GM21529 (cell line): ENCODE results near the gene MUTYH.

Experiments used
- ATAC-seq: cut with Tn5 transposase; IDR thresholded peaks from one replicate; pipeline ENCODE4 v1.9.1; 2021; ENCODE audit not compliant: unreplicated experiment

Gene MUTYH

DNA sequence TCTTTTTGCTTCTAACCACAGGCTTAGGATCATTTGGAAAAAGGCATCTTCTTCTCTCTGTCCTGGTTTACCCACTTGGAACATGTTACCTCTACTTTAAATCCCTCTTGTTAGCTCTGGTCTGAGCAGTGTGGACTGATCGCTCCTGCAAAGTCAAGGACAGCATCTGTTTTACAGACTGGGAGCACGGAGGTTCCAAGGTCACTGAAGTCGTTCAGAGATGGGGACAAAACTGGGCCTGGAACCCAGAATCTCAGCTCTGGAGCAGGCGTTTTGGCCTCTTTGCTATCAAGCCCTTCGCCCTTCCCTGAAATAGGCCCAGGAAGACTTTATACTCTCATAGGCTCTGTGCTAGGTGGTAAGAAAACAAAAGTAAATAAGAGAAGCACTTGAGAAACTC is 11.3 kb upstream of the MUTYH start:
- no peak for ATAC-seq

DNA sequence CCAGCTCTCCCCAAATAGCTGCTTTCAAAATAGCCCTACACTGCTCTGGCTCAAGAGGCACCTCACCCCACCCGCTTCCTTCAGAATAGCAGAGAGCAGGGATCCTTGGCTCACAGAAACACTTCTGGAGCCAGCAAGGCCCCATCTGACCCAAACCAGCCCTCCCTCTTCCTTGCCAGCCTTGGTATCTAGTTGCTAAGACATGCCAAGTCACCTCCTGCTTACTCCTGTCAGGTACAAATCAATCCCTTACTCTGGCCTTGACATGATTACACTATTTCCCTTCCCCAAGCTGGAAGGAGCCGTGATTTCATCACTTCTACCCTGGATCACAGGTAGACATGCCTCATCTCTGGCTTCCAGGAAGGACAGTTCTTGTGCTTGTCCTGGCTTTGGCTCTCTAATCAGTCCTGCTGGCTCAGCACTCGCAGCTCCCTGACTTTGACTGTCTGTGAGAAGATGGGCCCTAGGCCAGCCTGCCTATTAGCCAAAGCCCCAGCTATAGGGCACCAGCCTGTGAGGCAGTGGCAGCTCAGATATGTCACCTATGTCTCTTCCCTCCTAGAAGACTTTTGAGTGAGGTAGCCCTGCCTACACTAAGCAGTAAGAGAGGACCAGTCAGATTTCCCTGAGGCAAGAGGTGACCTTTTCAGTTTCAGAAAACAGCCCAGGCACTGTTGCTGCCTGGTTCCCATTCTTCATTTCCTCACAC is 8.9 kb upstream of the MUTYH start:
- no peak for ATAC-seq

DNA sequence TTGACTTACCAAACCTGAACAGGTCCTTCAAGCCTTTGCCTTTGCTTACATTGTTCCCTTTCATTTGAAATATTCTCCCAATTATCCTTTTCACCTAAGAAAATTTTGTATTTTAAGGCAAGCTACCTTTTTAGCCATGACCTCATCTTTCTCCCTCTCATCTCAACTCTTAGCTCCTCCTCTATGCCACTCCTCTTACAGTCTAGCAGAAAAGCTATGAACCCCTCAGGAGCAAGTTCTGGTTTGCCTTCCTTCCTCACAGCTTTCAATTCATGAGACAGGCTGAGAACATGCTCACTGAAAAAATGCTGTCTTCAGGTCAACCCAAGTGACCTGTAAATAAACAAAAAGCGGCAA is 8.3 kb upstream of the MUTYH start:
- no peak for ATAC-seq

DNA sequence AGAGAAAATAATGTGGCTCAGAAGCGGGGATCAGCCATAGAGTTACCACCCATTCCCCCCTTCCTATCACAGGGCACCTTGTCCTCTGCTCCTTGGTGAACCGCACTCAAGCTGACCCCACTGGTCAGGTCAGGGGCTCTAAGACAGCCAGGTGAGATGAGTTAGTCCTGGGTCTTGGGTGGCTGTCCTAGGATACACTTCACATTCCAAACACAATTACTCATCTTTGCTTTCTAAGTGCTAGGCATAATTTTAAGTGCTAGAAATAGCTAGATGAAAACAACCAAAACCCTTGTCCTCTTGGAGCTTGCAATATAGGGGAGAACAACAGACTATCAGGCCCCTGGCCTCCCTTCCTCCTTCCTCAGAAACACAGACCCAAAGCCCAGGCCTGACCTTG is 7.8 kb upstream of the MUTYH start:
- no peak for ATAC-seq

DNA sequence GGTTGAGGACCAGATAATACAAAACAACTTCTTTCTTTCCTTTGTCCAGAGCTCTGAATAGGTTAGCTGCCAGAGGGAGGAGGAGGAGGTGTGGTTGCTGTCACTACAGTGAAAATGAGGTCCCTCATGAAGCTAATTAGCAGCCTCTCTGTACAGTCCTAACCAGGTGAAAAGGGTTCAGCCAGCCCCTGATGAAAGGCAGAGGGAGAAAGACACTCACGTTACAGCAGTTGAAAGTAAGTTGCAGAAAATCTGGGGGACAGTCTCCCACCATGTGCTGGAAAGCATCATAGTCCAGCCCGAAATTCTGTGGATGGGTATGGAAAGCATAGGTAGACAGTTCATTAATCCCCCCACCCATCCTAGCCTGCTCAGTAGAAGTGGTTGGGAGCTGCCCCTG is 6.2 kb upstream of the MUTYH start:
- ATAC-seq, result no peak

DNA sequence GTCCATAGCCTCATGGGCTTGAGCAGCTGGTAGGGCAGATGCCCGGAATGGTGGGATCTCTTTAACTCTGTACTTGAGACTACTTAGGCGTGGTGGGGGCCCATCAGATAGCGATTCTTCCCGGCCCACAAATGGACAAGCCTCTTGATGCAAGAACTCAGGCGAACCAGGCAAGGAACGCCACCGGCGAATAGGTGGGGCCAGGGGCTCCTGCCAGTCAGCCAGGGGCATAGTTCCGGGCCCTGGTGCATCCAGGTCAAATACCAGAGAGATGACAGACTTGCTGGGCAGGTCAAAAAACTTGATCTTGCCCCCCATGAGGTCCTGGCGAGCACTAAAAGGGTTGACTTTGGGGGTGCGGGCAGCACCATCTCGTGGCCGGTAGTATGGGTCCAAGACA is 4.8 kb upstream of the MUTYH start:
- ATAC-seq, result no peak

DNA sequence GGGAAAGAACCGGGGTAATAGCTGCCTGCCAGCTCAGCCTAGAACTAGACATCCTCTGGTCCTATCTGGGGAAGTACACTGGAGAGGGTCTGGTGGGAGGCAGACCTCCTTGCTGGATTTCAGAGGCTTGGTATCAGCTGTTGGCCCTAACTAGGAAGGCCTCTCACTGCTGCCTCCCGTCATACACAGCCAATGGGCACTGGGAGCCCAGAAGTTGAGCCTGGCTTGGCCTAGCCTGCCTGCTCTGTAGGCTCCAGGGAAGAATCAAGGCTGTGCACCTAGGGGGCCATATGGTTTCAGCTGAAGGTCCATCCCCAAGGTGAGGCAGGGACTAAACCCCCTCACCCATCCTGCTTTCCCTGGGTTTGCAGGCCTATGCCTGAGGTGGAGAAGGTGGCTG is 4.3 kb upstream of the MUTYH start:
- no peak for ATAC-seq

DNA sequence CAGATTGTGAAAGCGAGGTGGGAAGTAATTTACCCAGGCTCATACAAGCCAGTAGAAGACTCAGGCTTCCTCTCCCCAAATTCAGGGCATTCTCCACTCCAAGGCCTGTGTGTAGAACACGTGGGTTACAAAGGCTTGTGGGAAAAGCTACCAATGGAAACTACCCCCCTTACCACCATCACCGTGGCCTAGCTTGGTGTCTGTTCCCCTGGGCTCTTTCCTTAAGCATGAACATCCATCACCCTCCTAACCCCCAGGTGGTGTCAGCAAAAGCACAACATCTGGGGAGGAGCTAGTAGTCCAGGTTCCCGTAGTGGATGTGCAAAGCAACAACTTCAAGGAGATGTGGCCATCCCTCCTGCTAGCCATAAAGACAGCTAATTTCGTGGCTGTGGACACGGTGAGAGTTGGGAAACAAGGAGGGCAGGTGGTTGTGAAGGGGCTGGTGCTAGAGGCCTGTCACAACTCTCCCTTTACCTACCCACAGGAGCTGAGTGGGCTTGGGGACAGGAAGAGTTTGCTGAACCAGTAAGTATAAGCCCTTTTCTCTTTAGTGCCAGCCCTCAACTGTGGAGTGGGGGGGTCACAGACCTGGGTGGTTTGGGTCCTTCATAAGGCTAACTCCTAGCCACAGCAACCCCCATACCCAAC is 701 bp upstream of the MUTYH start:
- no peak for ATAC-seq

DNA sequence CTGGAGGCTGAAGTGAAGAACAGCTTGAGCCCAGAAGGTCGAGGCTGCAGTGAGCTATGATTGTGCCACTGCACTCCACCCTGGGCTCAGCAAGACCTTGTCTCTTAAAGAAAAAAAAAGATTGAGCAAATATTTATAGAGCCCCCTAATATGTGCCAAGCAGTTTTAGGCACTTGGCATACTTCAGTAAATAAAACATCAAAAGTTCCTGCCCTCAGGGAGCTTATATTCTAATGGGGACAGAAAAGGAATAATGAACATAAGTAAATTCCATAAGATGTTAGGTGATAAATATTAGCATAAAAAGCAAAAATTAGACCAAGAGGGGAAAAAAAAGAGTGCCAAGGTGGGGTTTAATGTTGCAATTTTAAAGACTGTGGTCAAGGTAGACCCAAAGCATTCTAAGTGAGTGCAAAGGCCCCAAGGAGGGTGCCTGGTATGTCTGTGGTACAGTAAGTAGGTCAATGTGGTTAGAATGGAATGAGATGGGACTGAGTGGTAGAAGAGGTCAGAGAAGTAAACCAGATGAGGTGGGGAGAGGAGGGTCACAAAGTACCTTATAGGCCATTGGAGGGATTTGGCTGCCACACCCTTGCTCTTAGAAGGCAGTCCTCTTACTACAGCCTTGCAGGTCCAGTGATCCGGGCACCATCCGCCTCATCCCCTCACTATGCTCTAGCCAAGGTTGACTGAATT is 2.5 kb downstream of the MUTYH start:
- no peak for ATAC-seq

DNA sequence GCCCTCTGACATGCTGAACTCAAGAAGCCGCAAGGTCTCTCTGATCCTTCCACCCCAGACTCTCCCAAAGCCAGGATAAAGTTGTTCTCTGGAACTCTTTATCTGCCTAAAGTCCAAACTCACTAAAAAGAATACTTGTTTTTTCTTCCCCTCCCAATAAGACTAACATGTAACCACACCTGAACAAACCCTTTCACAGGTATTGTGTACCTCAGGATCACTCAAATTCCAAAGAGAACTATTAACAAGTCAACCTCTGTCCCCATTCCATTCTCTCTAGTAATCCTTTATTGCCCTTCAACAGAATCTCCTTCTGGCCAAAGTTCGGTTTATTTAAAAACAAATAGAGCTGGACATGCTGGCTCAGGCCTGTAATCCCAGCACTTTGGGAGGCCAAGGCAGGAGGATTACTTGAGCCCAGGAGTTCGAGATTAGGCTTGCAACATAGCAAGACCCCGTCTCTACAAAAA is 4.3 kb downstream of the MUTYH start:
- ATAC-seq, result no peak

DNA sequence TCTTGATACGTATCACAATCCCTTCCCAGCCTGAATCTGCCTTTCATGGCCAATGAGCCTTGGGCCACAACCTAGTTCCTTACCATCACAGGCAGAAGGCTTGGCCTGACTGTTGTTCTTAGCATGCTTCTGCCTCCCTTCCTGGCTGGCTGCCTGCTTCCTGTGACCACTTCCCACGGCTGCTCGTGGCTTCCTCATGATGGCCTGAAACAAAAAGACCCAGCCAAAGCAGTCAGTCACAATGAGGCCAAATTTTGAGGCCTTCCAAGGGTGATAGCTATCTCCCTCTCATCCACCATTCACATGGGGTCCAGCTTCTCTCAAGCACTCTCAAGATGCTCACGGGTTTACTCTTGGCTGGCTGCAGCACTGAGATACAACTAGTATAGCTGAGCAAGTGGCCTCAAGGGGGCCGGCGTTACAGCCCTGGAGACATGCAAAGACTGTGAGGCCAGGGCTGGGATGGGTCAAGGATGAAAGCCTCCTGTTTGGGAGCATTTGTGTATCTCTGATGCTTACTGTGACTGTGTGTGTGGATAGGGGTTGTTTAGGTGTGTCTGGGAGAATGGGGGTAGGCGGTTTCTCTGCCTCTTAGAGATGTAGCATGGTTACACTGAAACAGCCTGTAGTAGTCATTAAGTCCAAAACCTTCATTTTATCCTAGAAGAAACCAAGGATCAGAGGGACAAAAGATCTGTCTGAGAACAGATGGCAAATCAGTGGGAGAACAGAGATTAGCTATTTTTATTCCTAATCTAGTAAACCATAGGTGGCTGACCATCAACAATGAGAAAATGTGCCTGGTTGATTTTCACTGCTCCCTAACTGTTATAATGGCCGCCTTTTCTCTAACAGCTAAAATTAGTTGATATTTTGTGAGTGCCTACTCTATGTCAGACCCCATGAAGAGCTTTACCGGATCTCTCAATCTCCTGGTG is 5.7 kb downstream of the MUTYH start:
- ATAC-seq, result no peak

DNA sequence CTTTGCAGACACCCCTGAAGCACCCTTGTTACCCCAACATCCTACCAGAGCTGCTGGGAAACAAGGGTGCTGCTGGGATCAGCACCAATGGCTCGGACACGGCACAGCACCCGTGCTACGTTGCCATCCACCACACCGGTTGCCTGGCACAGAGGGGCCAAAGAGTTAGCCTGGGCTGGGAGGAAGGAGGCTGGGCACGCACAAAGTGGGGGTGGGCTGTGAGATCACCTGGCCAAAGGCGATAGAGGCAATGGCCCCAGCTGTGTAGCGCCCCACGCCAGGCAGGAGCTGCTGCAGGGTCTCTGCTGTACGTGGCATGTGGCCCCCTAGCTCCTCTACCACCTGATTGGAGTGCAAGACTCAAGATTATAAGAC is 7.9 kb downstream of the MUTYH start:
- no peak for ATAC-seq

DNA sequence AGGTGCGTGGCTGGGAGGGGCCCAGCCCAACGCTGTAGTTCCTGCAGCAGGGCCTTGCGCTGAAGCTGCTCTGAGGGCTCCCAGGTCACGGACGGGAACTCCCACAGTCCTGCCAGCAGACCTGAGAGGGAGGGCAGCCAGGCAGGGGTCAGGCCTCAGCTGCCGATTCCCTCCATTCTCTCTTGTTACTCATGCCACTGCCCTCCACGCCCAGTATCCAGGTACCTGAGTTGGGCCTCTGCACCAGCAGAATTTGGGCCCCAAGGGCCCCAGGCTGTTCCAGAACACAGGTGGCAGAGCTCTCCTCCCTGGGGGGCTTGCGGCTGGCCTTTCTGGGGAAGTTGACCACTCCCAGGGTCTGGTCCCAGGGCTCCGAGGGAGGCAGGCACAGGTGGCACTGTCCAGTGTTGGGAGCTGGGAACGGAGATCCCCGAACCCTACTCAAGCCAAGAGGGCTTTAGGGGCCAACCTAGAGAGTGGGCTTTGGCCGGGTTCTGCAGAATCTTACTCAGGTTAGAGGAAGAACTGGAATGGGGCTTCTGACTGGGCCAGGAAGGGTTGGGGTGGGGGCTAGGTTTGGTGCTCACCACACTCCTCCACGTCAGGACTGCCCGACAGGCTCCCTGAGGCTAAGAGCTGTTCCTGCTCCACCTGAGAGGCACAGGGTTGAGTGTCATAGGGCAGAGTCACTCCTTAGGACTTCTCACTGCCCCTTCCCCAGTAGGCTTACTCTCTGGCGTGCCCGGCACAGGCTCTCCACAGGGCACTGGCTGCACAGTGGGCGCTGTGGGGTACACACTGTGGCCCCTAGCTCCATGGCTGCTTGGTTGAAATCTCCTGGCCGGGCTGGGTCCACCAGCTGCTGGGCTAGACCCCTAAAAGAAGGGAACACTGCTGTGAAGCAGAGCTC is 8.5 kb downstream of the MUTYH start:
- ATAC-seq, result no peak

DNA sequence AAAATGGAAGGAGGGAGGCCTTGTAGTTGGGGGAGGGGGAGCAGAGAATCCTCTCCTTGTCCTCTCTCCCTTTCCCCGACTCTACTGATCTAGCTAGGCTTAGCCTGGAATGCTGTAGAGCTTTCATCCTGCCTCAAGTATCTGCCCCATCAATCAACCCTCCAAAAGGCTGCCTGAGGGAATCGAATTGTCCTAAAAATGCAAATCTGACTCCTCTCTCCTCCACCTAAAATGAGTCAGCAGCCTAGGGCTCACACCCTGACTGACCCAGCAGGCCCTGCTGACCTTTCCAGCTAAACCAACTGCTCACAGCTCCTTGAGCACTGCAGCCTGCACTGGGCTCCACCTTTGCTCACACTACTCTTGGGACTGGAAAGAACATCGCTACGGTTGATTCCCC is 10.8 kb downstream of the MUTYH start:
- no peak for ATAC-seq

DNA sequence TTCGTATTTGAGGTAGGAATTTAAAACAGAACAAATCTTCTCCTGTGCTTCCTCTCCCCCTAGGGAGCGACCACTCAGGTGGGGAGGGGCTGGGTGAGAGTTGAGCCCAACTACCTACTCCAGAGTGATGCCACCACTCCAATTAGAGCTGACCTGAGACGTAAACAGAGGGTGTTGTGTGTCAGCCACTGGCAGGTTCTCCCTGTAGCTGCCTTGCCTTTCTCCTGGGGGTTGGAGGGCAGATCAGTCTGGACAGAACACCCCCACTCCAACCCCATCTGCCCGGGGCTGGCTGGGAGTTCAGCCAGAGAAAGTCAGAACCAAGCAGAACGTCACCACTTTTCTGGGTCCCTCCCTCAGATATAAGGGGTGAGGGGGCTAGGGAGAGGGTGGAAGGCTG is 11.6 kb downstream of the MUTYH start:
- ATAC-seq, result no peak

DNA sequence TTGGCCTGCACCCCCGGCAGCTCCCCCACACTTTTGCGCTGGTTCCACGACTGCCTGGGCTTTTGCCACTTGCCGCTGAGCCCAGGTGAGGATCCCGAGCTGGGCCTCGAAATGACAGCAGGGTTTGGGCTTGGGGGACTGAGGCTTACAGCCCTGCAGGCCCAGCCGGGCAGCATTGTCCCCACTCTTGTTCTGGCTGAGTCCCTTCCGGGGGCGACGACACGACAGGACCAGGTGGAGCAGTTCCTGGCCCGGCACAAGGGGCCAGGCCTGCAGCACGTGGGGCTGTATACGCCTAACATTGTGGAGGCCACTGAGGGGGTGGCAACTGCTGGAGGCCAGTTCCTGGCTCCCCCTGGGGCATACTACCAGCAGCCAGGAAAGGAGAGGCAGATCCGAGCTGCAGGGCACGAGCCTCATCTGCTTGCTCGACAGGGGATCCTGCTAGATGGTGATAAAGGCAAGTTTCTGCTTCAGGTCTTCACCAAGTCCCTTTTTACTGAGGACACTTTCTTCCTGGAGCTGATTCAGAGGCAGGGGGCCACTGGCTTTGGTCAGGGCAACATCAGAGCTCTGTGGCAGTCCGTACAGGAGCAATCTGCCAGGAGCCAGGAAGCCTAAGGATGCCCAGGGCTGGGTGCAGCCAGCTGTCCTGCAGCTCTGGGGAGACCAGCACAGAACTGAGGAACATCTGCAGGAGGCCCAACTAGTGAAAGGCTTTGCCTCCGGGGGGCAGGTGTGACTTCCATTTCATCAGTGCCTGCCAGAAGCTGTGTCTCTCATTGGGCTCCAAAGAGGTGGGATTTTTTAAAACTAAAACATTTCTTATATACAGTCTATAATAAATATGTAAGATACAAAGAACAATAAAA is 12.4 kb downstream of the MUTYH start:
- ATAC-seq, result no peak

DNA sequence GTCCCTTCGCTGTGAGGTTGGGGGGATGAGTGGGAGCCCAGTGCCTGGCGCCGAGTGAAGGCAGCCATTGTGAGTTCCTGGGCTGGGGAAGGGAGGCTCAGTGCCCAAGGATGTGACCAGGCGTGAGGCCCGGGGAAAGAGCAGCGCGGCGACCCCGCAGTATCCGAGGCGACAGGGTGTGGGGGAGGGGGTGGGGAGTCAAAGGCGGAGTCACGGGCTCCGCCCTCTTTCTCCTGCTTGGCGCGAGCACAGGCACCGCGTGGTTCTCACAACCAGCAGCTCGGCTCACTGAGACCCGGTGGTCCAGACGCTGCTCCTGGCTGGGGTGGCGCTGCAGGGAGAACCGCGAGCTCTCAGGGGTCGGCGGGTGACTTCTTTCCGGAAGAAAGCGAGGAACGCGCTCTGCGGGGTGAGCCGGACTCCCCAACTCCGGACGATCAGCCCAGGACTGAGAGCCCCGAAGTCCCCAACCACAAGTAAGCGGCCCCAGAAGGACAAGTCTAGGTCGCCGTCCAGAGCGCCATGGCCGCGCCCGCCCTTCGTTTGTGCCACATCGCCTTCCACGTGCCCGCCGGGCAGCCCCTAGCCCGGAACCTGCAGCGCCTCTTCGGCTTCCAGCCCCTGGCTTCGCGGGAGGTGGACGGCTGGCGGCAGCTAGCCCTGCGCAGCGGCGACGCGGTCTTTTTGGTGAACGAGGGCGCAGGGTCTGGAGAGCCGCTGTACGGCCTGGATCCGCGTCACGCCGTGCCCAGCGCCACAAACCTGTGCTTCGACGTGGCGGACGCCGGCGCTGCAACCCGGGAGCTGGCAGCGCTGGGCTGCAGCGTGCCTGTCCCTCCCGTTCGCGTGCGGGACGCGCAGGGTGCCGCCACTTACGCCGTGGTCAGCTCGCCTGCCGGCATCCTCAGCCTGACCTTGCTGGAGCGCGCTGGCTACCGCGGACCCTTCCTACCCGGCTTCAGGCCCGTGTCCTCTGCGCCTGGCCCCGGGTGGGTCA is 13.3 kb downstream of the MUTYH start, which contains the start of gene HPDL:
Gene HPDL (plus strand): TSS at position 269 of the 997 bp plus-strand sequence. CDS start 254 bp downstream, at position 523.
- peak; percentile 59 for ATAC-seq
